Measurements from ENCODE around the gene DLG2. TPM values are rescaled to one million over a fixed set of nuclear protein-coding genes. Genes with fewer than 3 reads are reported as not detected.

Gene DLG2
- polyA plus RNA-seq, 1 donor = 9.6 TPM

DNA sequence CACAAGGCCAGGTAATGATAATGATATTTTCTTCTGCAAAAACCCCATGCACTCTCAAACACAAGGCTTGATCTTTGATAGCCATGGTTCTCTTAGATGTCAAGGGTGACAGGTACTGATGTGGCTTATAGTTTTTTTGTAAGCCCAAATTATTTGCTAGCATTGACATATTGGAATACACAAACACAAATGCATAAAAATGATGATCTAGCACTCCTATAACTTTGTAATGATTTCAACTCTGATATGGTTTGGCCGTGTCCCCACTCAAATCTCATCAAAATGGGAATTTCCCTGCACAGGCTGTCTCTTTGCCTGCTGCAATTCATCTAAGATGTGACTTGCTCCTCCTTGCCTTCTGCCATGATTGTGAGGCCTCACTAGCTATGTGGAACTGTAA lies 1768.5 kb downstream of the DLG2 start:
- no peak for DNase-seq (ENCODE audit: low read depth)

DNA sequence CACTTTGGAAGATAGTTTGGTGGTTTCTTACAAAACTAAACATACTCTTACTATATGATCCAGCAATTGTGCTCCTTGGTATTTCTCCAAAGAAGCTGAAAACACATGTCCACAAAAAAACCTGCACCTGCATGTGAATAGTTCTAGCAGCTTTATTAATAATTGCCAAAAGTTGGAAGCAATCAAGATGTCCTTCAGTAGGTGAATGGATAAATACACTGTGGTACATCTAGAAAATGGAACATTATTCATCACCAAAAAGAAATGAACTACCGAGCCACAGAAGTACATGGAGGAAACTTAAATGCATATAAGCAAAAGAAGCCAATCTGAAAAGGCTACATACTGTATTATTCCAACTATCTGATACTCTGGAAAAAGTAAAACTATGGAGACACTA lies 1771.9 kb downstream of the DLG2 start:
- no peak for DNase-seq (ENCODE audit: low read depth)

DNA sequence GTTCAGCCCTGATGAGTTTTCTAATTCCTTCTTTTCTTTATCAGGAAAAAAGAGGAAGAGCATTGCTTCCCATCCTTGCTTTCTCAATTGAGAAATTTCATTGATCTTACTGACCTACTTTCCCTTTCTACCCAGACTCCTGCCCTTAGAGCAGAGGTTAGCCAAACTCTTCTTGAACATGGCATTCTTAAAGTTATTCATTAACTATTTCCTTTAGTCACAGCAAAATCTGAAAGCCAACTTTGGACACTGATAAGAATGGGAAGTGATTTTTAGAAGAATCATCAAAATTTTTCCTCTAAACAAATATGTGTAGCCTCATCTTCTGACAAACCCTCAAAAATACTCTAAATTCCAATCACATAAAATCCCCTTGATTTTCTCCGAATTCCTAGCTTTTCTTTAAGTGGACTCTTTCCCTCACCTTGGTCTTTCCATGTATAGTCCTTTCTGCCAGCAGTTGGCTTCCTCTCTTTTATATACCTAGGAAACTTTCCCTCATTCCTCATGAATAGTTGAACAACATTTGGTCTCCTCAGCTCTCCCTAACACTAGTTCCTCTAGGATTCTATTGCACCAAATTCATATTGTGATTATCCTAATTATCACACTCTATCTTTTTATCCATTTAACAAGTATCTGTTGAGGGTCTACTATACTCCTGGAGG lies 1774.2 kb downstream of the DLG2 start:
- no peak for DNase-seq (ENCODE audit: low read depth)

DNA sequence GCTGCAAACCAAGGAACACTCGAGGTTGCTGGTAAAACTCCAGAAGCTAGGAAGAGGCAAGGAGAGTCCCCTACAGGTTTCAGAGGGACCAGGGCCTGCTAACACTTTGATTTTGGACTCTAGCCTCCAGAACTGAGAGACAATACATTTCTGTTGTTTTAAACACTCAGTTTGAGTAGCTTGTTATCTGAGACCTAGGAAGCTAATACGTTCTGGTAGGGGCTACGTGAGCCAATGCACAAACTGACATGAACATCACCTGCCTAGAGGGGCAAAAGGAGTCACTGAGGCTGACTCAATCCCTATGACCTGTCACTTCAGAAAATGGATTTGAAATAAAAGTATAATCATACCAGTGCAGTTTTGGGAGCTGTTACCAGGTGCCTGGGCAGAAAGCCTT lies 1775.1 kb downstream of the DLG2 start:
- DNase-seq (ENCODE audit: low read depth) = no peak

DNA sequence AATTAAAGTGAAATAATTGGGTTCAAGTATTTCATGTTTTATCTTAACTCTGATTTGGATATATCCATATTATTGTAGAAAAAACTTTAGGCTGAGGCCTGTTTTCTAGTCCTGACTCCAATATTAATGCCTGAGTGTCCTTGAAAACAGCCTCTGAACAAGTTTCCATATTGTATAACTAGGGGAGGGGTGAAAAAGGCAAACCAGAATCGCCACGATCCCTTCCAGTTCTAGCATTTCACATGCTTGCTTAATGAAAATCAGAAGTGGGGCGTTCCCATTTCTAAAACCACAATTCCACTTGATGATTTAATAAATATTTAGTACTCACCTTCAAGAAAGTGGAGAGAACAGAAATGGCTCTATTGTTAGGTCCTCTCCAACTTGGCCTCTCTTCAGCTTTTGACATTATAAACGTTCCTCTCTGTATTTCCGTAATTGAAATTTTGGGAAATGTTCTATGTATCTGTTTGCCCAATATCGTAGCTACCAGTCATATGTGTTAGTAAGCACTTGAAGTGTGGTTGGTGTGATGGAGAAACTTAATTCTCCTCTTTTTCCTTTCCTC lies 1779.6 kb downstream of the DLG2 start:
- DNase-seq (ENCODE audit: low read depth) = no peak

DNA sequence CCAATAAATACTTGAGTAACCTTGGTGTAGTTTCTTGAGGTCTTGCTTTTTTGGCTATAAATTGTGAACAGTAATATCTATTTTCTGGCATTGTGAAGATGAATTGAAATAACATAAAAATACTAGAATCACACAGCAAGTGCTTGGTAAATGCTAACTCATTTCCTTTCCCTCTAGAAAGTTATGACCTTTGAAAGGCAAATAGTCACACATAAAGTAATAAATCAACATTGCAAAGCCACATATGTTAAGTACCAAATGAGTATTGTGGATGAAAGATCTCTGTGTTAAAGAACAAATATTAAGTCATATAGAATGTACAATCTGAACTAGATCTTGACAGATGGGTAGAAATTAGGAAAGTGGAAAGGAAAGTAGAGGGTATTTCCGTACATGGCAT lies 1781.3 kb downstream of the DLG2 start:
- DNase-seq (ENCODE audit: low read depth) = no peak

DNA sequence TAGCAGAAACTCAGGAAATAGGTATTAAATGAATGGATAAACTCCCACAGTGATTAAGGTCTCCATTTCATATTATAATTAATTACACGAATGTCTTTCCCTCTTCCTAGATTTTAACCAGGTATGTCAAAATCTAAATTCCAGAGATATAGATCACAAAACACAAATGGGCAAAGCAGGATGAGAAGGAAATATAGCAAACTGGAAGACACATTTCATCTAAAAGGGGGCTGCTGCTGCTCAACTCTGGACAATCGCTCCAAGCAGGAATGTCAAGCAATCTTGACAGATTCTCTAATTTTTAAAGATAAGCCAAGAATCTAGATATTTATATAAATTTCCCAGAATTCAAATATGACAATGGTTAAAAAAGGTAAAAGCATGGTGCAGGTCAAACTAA lies 1786.8 kb downstream of the DLG2 start:
- DNase-seq (ENCODE audit: low read depth) = no peak

DNA sequence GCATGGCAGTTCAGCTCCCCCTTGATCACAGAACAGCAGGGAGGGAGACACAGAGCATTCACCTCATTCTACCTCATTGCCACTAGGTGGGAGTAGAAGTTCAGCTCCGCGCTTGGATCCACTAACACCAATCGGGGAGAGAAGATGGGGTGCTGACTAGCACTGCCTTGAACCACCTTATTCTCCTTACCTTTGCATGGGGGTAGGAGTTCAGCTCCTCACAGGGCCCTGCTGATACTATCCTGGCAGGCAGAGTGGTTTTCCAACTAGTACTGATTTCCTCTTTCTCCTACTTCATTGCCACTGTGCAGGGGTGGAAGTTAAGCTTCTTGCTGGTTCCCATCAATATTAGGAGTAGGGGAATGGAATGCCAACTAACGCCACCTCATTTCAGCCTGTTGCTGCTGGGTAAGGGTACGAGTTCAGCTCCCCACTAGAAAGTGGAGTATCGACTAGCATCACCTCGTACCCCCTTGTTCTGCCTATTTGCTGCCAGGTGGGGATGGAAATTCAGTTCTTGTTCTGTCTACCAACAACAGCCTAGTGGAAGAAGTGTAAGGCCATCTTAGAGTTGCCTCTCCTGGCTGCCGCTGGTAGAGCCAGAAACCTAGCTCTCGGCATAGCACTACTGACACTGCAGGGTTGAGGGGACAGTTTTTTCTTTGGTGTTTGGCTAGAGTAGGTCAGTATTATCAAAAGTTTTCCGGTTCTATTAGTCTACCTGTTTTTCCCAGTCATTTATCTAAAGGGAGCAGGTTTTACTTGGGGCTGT lies 1790.1 kb downstream of the DLG2 start:
- DNase-seq (ENCODE audit: low read depth) = no peak

DNA sequence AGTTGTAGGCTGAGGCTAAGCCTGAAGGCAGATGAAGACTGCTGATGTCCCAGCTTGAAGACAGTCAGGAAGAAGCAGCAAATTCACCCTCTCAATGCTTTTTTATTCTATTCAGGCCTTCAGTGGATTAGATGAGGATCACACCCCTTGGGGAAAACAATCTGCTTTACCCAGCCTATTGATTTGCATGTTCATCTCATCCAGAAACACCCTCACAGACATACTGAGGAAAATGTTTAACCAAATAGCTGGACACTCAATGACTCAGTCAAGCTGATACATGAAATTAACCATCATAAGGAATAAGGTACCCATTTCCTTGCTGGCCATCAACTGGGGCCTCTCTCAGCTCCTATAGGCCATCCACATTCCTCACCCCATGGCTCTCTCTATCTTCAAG lies 1791.1 kb downstream of the DLG2 start:
- DNase-seq (ENCODE audit: low read depth) = no peak

DNA sequence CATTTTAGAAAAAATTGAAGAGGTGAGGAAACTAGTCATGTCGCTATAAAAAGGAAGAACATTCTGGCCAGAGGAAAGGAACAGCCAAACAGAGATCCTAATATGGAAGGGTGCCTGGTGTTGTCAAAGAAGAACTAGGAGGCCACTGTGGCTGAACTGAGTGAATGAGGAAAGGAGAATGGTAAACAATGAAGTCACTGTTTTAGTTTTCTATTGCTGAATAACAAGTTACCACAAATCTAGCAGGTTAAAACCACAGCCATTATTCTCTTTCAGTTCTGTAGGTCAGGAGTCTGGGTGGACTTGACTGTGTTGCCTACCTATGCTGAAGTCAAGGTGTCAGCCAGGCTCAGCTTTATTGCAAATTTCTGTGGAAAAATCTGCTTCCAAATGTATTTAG lies 1791.7 kb downstream of the DLG2 start:
- DNase-seq (ENCODE audit: low read depth) = no peak

DNA sequence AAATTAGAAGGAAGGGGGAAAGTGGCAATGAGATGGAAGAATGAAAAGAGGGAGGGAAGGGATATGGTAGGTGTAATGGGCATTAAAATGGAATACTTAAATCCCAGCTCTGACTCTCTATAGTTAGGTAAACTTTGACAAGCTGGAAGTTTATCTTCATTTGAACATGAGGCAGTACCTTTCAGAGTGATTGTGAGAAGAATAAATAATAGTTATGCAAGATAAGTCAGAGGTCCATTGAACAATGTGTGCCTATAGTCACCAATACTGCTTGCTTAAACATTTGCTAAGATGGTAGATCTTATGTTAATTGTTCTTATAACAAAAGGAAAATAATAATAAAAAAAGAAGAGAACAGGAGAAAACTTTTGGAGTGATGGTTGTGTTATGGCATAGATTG lies 1795.2 kb downstream of the DLG2 start:
- DNase-seq (ENCODE audit: low read depth) = no peak

DNA sequence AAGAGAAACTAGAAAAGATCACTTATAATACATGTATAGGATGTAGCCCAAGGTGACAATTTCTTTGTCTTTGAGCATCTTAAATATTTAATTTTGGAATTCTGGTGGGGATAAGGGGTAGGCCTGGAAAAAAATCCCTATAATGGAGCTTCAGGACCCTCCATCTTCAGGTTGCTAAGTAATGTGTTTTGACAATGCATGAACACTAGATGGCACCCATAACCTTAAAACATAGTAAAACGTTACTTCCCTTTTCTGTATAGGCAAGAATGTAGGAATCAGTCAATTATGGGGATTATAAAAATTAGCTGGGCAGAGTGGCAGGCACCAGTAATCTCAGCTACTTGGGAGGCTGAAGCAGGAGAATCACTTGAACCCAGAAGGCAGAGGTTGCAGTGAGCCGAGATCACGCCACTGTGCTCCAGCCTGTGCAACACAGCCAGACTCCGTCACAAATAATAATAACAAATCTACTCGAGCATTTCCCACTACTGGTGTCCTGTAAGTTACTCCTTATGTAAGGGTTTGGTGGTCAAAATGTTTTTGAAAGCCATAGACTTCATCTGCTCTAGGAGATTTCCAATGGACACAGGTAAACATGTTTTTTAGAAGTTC lies 1799.1 kb downstream of the DLG2 start:
- no peak for DNase-seq (ENCODE audit: low read depth)

DNA sequence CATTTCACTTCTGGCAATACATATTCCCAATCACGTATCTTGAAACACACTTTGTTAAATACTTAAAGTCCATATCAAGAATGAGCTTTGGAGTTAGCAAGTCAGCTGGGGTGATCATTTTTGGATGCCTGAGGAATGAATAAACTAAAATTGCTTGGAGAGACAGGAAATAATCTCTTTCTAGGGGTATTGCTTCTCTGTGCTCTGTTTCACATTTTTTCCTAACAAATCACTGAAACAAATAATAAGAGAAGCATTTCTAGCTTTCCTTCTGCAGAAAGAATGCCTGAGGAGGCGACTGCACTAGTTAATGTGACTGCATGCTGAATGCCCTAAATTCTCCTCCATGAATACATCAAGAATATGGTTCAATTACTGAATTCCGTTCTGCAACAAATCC lies 1799.6 kb downstream of the DLG2 start:
- no peak for DNase-seq (ENCODE audit: low read depth)

DNA sequence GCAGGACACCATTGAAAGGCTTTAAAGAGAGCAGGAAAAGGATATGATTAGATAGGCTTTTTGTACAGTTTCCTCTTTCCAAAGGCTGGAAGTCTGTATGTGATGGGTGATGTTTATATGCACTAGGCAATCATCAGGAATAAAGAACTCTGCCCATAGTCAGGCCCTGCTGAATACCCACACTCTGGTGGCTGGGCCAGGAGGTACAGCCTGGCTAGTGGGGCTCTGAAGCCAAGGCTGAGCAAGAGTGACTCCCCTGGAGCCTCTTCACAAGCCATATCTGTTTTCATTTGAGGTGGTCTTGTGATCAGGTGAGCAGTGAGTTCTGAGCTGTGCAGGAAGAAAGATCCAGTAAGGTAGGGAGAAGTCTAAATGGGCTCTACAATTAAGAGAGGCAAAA lies 1801.1 kb downstream of the DLG2 start:
- no peak for DNase-seq (ENCODE audit: low read depth)

DNA sequence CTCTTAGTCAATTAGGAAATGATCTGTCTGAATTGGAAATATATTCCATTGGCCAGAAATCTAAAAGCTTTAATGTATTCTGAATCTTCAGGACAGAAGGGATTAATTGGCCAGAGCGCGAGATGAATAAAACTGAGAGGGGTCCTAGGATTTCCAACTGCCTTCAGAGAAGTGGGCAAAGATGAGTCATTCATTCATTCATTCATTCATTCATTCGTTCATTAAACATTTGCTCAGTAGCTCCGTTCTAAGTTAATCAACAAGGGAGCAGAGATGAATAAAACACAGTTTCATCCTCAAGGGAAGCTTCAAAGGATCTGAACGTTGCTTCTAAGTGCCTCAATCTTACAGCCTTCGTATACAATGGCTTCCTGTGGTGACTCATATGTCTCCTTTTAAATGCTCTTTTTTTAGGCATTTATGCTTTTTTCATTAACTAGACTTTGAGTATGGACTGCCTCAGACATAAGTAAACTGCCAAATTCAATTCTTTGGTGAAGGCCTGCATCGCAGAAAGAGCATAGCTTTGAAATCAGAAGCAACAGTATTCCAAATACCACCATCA lies 1803.6 kb downstream of the DLG2 start:
- DNase-seq (ENCODE audit: low read depth) = no peak

DNA sequence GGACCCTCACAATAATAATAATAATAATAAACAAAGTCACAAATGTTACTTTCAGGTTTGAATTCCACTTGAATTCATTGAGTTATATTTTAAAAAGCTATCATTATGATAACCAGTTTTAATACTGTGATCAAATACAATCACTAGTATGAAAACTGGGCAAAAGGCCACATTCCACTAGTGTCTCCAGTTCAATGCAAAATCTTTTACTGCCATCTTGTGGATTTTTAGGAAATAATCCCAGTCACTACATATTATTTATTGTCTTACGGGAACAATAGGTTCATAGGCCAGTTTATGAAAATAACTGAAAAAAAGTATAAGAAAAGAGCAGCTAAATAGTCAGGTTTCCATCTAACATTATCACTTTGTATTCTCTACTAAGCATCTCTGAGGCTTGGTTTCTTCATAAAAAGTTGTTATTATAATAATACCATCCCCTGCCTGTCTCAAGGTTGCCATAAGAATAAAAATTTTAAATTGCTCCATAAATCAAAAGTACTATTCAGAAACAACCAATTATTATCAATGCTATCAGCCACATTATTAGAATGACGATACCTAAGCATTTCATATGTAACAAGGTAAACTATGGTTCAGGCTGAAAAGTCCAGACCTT lies 1807.1 kb downstream of the DLG2 start:
- DNase-seq (ENCODE audit: low read depth) = peak; percentile 68

DNA sequence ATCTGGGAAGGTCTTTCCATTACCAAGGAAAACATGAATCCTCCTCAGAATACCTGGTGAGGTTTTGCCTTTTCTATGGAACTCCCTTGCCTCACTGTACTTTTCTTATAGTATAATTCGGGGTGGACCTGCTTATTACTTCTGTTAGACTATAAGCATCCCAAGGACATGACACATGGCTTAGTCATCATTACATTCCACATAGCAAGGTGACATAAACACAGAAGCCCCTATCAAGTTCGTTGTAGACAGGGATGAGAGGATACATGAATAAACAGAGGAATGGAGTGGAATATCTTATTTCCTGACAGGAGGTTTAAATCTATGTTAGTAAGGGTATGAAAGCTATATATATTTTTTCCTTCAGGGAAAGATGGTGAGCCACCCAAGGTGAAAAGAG lies 1808.8 kb downstream of the DLG2 start:
- no peak for DNase-seq (ENCODE audit: low read depth)

DNA sequence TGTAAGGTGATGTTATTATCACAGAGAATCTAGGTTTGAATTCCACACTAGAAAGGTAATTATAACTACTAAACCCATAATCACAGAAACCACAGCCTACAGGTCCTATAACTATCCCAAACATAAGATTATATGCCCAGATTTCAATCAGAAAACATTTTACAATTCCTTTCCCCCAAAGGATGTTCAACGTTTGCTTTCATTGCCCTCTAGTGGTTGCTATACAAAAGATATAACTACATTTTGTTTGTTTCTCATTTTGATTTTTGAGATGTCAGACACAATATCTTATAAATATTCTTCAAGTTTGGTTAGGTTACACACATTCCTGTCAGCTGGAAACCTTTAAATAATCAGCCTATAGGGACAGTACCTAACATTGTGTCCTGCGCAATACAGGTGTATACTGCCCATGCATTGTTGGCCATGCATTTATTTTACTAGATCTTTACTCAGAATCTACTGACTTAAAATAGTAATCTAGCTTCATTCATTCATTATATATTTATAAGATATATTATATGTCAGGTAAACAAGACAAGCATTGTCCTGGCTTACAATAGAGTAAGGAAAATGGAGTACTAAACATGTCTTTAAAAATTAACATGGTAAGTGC lies 1810.5 kb downstream of the DLG2 start:
- DNase-seq (ENCODE audit: low read depth) = no peak

DNA sequence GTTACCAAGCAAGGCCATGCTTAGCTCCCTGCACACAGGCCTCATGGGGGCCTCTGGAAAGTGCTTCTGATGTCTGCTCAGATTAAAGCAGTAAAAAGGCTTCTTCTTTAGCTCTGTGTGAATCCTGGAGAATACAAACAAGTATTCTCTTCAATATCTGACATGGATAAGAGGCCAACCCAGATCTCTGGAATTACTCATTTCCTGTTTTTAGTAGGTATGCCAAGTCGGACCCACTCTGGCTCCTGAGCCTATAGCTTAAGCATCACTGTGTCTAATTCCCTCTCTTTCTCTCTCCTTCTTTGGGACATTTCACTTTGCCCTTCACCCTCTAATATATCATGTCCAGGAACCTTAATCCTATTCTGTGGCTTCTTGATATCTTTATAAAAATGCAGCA lies 1811.4 kb downstream of the DLG2 start:
- no peak for DNase-seq (ENCODE audit: low read depth)

DNA sequence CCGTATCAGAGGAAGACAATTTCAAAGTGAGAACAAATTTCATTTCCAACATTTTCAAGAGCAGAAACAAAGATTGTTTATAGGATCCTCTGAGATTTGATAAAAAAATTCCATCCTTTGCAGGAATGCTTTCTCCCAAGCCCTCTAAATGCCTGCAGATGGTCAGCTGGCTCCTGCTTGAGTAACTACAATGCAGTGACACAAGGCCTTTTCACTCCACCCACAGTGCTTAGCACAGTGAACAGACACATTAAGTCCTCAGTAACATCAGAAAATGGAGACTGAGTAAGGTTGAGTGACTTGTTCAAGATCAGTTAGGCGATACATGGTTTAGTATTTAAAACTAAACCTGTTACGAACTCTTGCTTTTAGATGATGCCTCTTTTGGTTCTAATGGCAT lies 1813.8 kb downstream of the DLG2 start:
- DNase-seq (ENCODE audit: low read depth) = no peak

DNA sequence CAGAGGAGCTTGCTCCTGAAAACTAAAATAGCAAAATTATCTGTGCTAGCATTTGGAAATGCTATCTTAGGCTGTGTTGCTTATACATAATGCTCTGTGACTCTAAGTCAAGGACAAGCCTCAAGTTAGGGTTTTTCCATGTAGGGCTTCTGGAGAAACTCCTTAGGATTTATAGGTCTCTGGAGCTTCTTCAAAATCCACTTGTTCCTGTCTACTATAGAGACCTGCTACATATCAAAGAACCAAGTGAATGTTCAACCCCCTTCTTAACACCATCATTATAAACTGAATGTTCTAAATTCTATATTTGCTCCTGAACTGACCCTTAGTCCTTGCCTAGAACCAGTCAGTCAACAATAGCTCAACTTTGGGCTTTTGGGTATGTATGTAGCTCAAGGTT lies 1817.9 kb downstream of the DLG2 start:
- DNase-seq (ENCODE audit: low read depth) = no peak

DNA sequence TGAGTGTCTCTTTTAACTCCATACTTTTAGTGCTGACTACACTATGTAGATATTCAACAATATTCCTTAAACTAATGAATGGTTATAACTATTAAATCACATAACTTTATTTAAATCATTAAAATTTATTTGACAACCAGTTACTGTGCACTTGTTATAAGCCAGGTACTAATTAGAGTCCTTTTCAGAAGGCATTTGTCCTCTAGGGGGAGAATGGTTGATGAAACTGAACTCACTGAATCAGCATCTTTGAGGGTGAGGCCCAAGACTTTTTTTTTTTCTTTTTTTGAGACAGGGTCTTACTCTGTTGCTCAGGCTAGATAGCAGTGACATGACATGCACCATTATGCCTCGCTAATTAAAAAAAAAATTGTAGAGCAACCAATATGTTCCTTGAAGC lies 1825.3 kb downstream of the DLG2 start:
- no peak for DNase-seq (ENCODE audit: low read depth)
